Mucosa of stomach (tissue), 1 donor: ENCODE measurements around the gene FBXL17.

Experiments
- H3K27me3 ChIP-seq: one replicate; pipeline ENCODE4 v1.7.0; 2013; ENCODE audit warnings: mild to moderate bottlenecking, low read length; ENCODE audit not compliant: control insufficient read depth, insufficient read depth
- H3K36me3 ChIP-seq: one replicate; pipeline ENCODE4 v1.7.0; 2013; ENCODE audit warnings: low read length; ENCODE audit not compliant: control insufficient read depth, insufficient read depth
- H3K4me1 ChIP-seq: one replicate; pipeline ENCODE4 v1.7.0; 2013; ENCODE audit warnings: mild to moderate bottlenecking, low read length; ENCODE audit not compliant: control insufficient read depth, insufficient read depth
- H3K4me3 ChIP-seq: one replicate; pipeline ENCODE4 v1.7.0; 2013; ENCODE audit warnings: low read length
- H3K9ac ChIP-seq: one replicate; pipeline ENCODE4 v1.7.0; 2013; ENCODE audit warnings: mild to moderate bottlenecking, low read length, moderate library complexity
- H3K9me3 ChIP-seq: one replicate; pipeline ENCODE4 v1.7.0; 2013; ENCODE audit warnings: mild to moderate bottlenecking, low read length, moderate library complexity; ENCODE audit not compliant: control insufficient read depth
- donor health status: Pancreatic carcinoma.

FBXL17 gene

GRCh38 chr5:108094800-108095199 lies 287.1 kb downstream of the FBXL17 start:
- no peaks in the 10 kb centered on the region for H3K9me3 ChIP-seq
- no peaks in the 10 kb centered on the region for H3K36me3 ChIP-seq
- no peaks in the 10 kb centered on the region for H3K27me3 ChIP-seq
- no peak overlapping the region for H3K9ac ChIP-seq
- no peaks in the 10 kb centered on the region for H3K4me1 ChIP-seq
- no peak overlapping the region for H3K4me3 ChIP-seq

GRCh38 chr5:108093186-108093585 lies 288.7 kb downstream of the FBXL17 start:
- no peaks in the 10 kb centered on the region for H3K27me3 ChIP-seq
- H3K4me3 ChIP-seq: no peak overlapping the region
- H3K9me3 ChIP-seq: no peaks in the 10 kb centered on the region
- no peaks in the 10 kb centered on the region for H3K4me1 ChIP-seq
- H3K36me3 ChIP-seq: no peaks in the 10 kb centered on the region
- no peak overlapping the region for H3K9ac ChIP-seq

- Histone ChIP-seq H3K4me3 (no peak overlapping the region), H3K4me1 (no peaks in the 10 kb centered on the region), H3K27me3 (no peaks in the 10 kb centered on the region), H3K9me3 (no peaks in the 10 kb centered on the region), H3K36me3 (no peaks in the 10 kb centered on the region), H3K9ac (no peak overlapping the region)
These were observed 291.0 kb downstream of the FBXL17 start for GRCh38 chr5:108090946-108091345.

- H3K9me3 ChIP-seq: no peaks in the 10 kb centered on the region
- H3K9ac ChIP-seq: no peak overlapping the region
- peaks cover 4% of the 10 kb centered on the region for H3K4me1 ChIP-seq
- no peak overlapping the region for H3K4me3 ChIP-seq
- H3K36me3 ChIP-seq: no peaks in the 10 kb centered on the region
- no peaks in the 10 kb centered on the region for H3K27me3 ChIP-seq
These were observed 297.8 kb downstream of the FBXL17 start for GRCh38 chr5:108084105-108084504.

- no peaks in the 10 kb centered on the region for H3K36me3 ChIP-seq
- no peaks in the 10 kb centered on the region for H3K27me3 ChIP-seq
- no peak overlapping the region for H3K4me3 ChIP-seq
- H3K4me1 ChIP-seq: peaks cover 4% of the 10 kb centered on the region
- H3K9me3 ChIP-seq: no peaks in the 10 kb centered on the region
- H3K9ac ChIP-seq: no peak overlapping the region
These were observed 298.7 kb downstream of the FBXL17 start for GRCh38 chr5:108083232-108083631.

- Histone ChIP-seq H3K9me3 (no peaks in the 10 kb centered on the region), H3K4me1 (peaks cover 4% of the 10 kb centered on the region), H3K27me3 (no peaks in the 10 kb centered on the region), H3K36me3 (no peaks in the 10 kb centered on the region), H3K4me3 (no peak overlapping the region), H3K9ac (no peak overlapping the region)
These were observed 300.2 kb downstream of the FBXL17 start for GRCh38 chr5:108081707-108082106.

GRCh38 chr5:108079753-108080152 lies 302.1 kb downstream of the FBXL17 start:
- Histone ChIP-seq H3K9ac (no peak overlapping the region), H3K4me3 (no peak overlapping the region), H3K4me1 (peaks cover 4% of the 10 kb centered on the region), H3K36me3 (no peaks in the 10 kb centered on the region), H3K27me3 (no peaks in the 10 kb centered on the region), H3K9me3 (no peaks in the 10 kb centered on the region)

- no peak overlapping the region for H3K9ac ChIP-seq
- H3K9me3 ChIP-seq: no peaks in the 10 kb centered on the region
- H3K36me3 ChIP-seq: no peaks in the 10 kb centered on the region
- no peaks in the 10 kb centered on the region for H3K4me1 ChIP-seq
- no peaks in the 10 kb centered on the region for H3K27me3 ChIP-seq
- no peak overlapping the region for H3K4me3 ChIP-seq
These were observed 303.0 kb downstream of the FBXL17 start for GRCh38 chr5:108078882-108079281.

GRCh38 chr5:108078345-108078744 lies 303.6 kb downstream of the FBXL17 start:
- H3K27me3 ChIP-seq: no peaks in the 10 kb centered on the region
- no peak overlapping the region for H3K4me3 ChIP-seq
- no peak overlapping the region for H3K9ac ChIP-seq
- H3K9me3 ChIP-seq: no peaks in the 10 kb centered on the region
- no peaks in the 10 kb centered on the region for H3K36me3 ChIP-seq
- H3K4me1 ChIP-seq: no peaks in the 10 kb centered on the region

GRCh38 chr5:108074626-108075025 lies 307.3 kb downstream of the FBXL17 start:
- Histone ChIP-seq H3K36me3 (no peaks in the 10 kb centered on the region), H3K4me1 (no peaks in the 10 kb centered on the region), H3K4me3 (no peak overlapping the region), H3K27me3 (no peaks in the 10 kb centered on the region), H3K9me3 (no peaks in the 10 kb centered on the region), H3K9ac (no peak overlapping the region)

GRCh38 chr5:108064302-108064701 lies 317.6 kb downstream of the FBXL17 start:
- H3K9me3 ChIP-seq: no peaks in the 10 kb centered on the region
- H3K27me3 ChIP-seq: no peaks in the 10 kb centered on the region
- no peaks in the 10 kb centered on the region for H3K4me1 ChIP-seq
- no peak overlapping the region for H3K9ac ChIP-seq
- H3K36me3 ChIP-seq: no peaks in the 10 kb centered on the region
- no peak overlapping the region for H3K4me3 ChIP-seq

GRCh38 chr5:108061941-108062340 lies 320.0 kb downstream of the FBXL17 start:
- no peaks in the 10 kb centered on the region for H3K36me3 ChIP-seq
- H3K9ac ChIP-seq: no peak overlapping the region
- no peaks in the 10 kb centered on the region for H3K27me3 ChIP-seq
- H3K9me3 ChIP-seq: no peaks in the 10 kb centered on the region
- no peaks in the 10 kb centered on the region for H3K4me1 ChIP-seq
- H3K4me3 ChIP-seq: no peak overlapping the region

GRCh38 chr5:108060340-108060739 lies 321.6 kb downstream of the FBXL17 start:
- Histone ChIP-seq H3K27me3 (no peaks in the 10 kb centered on the region), H3K9ac (no peak overlapping the region), H3K4me3 (no peak overlapping the region), H3K36me3 (no peaks in the 10 kb centered on the region), H3K4me1 (no peaks in the 10 kb centered on the region), H3K9me3 (no peaks in the 10 kb centered on the region)
